ENCODE data around the gene ARHGAP4.

- TF ChIP-seq POLR2AphosphoS5 (IDR thresholded peaks at IDR 0.05) = no peak
- TF ChIP-seq CTCF (IDR thresholded peaks at IDR 0.05) = no peak
- TF ChIP-seq POLR2A (IDR thresholded peaks at IDR 0.05) = no peak
- TF ChIP-seq EP300 (IDR thresholded peaks at IDR 0.05) = no peak
Observed at GRCh38 chrX:153944800-153945150, 18.7 kb upstream of the ARHGAP4 start.
